T-helper 9 cell (primary cell): Measurements from ENCODE around the gene RPA1.
"Not testable (repeated sequence)": the region's sequence is repeated elsewhere in the genome, so short reads cannot be mapped to it uniquely, and the experiment has no call there.

ENCODE experiments used
- DNase-seq: peaks from one replicate; pipeline ENCODE4 v3.0.0-alpha.2; 2020

Gene RPA1

DNA sequence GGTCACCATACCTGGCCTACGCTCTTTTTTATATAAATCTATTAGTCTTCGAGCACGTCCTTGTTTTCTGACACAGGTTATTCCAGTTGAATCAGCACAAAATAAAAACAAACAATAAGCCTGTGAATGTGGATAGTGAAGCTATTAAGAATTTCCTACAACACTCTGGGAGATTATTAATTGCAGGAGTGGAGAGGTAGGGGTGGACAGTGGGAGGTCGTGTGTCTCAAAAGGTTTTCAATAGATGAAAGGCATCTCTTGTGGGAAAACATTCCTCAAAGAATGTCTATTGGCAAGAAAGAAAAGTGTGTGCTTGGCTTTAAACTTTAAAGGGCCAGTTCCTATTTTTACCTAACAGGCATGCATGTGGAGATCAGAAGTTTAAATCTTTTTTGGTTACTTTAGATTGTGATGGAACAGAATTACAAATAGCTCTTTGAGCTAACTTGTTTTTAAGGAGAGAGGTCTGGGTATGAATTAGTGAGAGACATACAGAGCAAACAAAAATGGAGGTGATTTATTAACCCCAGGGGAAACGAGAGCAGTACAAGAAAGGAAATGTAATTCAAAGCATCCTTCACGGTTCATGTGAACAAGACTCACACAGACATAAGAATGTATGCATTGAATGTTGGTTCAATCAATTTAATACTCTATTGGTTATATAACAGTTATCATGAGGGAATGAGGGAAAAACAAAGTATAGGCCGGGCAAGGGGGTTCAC lies 9.1 kb upstream of the RPA1 start:
- DNase-seq, result no peak

DNA sequence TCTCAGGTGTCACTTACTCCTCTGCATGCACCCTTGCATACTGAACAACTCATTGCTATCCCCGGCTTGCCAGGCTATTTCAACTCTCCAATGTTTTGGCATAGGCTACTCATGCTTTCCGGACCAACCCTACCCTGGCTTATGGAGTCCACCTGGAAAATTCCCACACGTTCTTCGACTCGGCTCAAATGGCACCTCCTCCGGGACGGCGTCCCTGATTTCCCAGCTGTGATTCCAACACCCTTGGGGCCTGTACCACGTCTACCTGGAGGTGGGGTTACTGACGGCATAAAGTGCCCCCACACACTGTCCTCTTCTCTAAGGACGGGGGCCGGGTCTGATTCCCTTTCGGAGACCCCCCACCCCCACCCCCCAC lies 601 bp upstream of the RPA1 start:
- DNase-seq, result peak; percentile 4

DNA sequence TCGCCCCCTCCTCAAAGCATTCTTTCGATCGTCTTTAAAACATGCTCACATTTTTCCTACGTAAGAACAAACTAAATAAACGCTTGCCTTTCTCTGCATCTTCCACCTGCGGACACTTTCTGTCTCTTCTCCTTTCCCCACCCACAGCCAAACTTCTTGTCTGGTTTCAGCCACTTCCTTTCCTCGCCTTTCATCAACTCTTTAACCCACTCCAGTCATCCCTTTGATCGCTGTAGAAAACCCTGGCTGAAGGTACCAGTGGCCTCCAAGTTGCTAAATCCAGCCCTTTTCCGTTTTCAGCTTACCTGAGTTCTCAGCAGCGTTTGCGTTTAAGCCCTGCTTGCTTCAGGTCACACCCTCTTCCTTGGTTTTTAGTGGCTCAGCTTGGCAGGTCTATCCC lies 483 bp downstream of the RPA1 start:
- DNase-seq, result no peak

DNA sequence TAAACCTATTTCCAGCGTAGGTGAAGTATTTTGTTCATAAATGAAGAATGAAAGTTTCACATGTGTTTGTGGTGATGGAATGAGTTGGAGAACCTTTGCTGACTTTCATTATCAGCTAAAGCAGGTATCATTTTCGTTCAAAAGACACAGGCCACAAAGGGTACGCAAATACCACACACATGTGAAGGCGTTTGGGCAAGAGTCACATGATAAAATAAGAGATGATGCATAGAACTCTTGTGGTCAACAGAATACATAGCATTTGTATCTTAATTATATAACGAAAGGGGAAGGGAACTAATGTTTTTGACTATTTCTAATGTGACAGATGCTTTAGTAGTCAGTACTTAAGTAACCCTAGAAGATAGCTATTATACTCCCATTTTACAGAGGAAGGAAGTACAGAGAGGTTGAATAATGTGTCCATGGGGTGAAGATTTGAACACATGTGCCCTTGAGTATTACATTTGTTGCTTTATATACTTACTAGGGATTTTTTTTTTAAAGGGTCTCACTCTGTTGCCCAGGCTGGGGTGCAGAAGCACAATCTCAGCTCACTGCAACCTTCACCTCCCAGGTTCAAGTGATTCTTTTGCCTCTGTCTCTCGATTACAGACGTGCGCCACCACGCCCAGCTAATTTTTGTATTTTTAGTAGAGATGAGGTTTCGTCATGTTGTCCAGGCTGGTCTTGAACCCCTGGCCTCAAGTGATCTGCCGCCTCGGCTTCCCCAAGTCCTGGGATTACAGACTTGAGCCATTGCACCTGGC lies 4.8 kb downstream of the RPA1 start:
- DNase-seq, result no peak

DNA sequence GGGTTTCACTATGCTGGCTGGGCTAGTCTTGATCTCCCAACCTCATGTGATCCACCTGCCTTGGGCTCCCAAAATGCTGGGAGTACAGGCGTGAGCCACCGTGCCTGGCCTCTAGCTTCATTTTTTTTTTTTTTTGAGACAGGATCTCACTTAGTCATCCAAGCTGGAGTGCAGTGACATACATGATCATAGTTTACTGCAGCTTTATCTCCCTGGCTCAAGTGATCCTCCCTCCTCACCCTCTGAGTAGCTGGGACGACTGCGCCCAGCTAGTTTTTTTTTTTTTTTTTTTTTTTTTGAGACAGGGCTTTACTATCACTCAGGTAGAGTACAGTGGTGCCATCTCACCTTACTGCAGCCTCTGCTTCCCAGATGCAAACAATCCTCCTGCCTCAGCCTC lies 9.7 kb downstream of the RPA1 start:
- DNase-seq, result no peak

DNA sequence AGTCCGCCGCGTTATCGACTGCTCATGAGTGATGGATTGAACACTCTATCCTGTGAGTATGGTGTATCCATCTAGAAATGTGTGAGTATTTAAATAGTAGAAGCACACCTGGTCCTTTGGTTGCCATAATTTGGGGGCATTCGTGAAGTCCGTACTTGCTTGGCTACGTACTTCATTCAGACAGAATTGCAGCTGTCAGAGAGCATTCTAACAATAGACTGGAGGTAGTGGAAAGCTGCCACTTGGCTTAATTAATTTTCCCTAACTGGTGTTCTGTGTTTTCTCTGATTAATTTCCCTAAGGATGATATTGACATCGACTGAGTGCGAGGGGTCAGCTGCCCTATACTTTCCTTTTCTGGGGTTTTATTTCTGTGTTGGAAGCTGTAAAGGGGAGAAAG lies 14.1 kb downstream of the RPA1 start:
- DNase-seq, result no peak

DNA sequence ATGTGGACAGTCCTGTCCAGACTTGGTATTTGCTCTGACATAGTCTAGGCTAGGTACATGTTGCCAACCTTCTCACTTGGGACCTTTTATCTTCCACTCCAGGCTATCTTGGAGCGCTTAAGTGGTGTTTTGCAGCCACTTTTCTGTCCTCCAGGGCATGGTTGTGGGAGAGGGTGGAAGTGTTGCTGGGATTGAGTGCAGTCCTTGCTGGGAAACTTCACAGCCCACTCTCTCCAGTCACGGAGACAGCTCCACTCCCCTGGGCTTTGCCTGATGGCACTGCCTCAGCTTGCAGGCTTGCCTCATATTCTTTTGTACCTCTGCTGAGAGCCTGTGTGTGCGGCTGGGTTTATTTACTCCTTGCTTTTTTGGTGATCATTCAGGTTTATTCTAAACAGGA lies 17.4 kb downstream of the RPA1 start:
- no peak for DNase-seq

DNA sequence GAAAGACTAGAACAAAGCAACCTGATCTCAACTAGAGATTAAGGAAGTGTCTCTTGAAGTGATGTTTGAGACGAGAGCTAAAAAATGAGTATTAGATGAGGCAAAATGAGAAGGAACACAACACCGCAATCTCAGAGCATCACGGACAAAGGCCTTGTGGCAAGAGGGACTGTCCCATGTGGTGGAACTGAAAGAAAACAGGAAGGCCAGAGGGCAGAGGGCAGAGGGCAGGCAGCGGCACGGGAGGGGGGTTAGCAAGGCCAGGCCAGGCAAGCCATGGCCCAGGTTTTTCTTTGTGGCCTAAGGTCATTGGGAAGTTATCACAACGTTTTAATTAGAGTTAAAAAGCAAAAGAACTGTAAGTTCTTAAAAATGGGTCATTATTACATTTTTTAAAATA lies 22.5 kb downstream of the RPA1 start:
- no peak for DNase-seq

DNA sequence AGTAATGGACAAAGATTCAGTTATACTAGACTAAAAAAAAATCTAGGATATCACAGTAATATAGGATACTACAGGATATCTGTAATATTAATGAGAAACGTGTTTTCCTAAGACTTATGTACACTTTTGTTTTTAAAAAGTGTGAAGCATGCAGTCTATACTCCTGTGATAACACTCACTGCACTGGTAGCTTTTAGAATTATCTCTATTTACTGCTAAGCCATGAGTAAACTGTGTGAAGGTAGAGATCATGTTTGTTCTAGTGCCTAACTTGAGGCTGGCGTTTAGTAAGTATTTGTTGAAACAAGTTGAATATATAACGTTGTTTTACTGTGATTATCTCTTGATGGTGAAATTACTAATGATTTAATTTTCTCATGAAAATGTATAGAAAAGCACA lies 23.9 kb downstream of the RPA1 start:
- DNase-seq, result no peak

DNA sequence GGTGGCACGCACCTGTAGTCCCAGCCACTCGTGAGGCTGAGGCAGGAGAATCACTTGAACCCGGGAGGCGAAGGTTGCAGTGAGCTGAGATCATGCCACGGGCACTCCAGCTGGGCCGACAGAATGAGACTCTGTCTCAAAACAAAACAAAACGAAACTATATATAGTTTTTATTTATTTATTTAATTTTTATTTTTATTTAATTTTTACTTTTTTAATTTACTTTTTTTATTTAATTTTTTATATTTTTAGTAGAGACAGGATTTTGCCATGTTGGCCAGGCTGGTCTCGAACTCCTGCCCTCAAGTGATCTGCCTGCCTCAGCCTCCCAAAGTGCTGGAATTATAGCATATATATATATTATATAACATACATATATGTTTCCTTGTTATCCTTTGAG lies 26.7 kb downstream of the RPA1 start:
- not testable (repeated sequence) for DNase-seq

DNA sequence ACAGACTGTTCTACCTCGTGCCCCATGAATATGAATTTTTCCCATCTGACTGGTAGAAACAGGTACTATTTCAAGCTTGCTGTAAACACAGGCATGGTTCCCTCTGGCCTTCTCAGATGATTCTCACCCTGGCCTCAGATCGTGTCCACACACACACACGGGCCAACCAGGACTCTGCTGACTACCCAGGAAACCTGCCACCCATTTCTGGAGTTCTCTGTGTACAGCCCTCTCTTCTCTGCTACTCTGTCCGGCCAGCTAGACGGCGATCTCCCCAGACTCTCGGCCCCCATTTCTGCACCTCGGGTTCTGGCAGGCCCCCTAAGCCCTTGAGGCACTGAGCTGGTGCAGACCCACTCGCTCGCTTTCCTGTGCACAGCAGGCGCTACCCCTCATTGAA lies 31.2 kb downstream of the RPA1 start:
- DNase-seq, result no peak

DNA sequence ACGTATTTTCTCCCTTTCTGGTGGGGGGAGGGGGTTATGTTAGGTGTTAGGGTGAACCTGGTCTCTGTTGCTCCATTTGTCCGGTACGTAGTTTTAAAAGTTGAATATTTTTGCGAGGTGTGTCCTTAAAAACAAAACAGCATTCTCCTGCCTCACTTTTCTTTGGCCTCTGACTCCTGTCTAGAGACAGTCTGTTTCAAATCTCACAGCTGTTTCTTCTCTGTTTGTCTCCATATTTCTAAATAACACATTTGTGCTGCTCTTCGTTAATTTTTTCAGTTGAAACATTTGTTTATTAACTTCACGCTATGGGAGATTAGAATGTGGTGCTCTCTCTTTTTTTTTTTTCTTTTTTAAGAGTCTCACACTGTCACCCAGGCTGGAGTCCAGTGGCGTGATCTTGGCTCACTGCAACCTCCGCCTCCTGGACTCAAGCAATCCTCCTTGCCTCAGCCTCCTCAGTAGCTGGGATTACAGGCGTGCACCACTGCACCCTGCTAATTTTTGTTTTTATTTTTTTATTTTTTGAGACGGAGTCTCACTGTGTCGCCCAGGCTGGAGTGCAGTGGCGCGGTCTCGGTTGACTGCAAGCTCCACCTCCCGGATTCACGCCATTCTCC lies 31.7 kb downstream of the RPA1 start:
- no peak for DNase-seq

DNA sequence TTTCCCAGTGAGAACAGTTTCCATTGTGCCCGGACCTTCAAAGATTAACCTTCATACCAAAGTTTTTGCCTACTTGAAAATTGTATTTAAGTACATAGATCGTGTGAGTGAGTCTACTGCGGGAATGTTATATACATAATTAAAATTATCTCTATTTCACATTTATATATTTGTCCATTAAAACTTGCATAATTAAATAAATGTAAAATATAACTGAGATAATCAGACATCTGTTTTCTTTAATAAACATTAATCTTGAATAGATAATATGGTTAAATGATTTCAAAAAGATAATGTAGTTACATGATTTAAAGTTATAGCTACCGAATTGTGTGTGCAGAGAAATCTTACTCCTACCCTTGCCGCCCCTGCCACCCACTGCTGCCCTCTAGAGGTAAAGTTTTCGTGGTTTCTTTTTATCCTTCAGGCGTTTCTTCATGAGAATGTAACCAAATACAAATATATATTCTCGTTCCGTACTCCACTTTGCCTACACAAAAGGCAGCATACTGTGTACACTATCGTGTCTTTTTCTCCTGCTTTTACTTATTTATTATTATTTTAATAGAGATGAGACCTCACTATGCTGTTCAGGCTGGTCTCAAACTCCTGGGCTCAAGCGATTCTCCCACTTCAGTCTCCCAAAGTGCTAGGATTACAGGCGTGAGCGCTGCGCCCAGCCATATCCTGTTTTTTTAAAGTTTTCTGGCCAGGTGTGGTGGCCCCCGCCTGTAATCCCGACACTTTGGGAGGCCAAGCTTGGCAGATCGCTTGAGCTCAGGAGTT lies 35.6 kb downstream of the RPA1 start:
- peak; percentile 32 for DNase-seq

DNA sequence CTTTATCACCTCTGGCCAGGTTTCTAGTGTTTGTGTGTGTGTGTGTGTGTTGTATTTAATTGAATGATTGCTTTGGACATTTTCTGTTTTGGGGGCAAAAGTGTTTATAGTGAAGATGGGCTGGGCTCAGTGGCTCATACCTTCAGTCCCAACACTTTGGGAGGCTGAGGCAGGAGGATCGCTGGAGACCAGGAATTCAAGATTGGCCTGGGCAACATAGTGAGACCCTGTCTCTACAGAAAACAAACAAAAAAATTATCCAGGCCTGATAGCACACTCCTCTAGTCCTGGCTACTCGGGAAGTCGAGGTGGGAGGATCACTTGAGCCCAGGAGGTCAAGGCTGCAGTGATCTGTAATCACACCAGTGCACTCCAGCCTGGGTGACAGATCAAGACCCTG lies 37.5 kb downstream of the RPA1 start:
- DNase-seq, result no peak

DNA sequence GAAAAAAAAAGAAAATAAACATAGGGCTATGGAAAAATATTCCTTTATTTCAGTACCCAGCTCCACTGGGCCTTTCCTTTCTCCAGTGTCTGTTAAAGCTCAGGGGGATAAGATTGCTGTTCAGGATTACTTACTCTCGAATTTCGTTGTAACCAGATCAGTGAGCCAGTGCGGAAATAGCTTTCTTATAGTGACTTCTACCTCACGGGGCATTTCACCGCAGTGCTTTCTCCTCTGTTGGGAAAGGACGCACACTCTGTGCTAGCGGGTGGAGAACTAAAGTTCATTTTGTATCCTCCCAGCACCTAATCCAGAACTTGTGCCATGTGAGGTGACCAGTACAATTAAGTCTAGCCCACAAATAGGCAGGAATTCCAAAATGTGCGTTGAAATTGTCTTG lies 38.3 kb downstream of the RPA1 start:
- no peak for DNase-seq

DNA sequence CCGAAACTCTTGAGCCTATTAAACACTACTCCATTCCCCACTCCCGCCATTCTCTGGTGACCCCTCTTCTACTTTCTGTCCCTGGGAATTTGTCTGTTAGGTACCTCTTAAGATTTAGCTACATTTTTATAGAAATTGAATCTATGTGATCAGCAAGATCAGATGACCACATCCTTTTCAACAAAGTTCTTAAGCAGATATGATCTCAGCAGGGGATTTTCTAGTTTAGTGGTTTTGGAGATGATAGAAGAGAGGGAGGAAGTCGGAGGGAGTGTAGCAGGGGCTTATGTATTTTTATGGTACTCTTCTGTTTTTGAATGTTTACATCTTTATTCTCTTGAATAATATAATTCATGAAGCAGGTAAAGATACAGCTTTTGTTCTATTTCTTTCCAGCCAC lies 40.8 kb downstream of the RPA1 start:
- no peak for DNase-seq

DNA sequence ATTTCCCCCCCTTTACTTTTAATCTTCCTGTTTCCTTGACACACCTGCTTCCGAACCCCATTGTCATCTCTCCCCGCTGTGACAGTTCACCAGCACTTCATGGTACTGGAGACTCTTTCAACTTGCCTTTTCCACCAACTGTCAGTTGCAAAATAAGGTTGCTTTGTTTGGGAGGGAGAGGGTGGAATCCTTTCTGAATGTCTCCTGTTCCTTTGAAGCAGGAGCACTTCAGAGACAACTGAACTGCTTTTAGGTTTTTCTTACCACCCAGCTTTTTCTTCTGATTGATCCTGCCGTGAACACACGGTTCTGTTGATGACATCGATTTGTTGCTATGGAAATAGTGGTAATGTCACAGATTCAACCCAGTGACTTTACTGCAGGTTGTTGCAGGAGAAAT lies 42.0 kb downstream of the RPA1 start:
- peak; percentile 14 for DNase-seq

DNA sequence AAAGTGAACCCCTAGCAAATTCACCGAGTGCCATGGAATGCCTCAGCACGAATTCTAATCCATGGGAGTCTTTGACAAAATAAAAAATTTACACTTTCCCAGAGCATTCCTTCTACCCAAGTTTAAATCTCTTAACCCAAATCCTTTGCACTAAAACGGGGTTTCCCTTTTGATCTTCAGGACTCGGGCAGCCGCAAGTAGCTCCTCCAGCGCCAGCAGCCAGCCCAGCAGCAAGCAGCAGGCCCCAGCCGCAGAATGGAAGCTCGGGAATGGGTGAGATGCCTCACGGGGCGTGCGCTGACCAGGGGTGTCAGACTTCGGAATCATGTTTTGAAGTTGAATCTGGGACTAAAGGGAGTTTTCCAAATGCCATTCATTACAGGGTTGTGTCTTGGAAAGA lies 42.4 kb downstream of the RPA1 start:
- DNase-seq, result no peak

DNA sequence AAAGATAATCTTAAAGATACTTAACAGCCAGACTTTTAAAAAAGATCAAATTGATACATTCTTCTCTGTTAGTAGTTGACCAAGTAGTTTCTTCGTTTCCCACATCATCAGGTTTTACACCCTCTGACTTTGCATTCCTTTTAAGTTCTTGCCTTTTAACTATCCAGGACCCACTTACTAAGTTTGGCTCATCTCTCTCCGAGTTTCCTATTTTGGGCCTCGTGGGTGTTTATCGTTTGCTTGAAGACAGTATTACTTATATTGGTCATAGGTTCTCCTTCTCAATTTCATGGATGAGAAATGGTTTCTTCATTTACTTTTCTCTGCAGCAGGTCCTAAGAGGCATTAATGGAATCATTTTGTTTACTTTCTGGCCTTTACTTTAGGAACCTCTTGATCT lies 43.2 kb downstream of the RPA1 start:
- DNase-seq, result no peak

DNA sequence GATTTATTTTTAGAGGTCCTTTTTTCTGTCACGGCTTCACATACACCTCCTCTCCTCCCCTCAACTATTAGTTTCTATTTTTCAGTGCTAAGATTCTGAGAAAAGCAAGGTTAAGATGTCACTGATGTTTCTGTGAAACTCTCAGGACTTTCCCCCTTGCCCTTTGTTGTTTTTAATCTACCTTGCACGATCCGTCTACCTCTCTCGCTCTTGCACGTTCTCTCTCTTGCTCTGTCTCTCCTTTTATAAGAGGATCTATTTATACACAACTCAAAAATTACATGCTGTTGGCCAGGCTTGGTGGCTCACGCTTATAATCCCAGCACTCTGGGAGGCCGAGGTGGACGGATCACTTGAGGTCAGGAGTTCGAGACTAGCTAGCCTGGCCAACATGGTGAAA lies 43.6 kb downstream of the RPA1 start:
- DNase-seq, result no peak

DNA sequence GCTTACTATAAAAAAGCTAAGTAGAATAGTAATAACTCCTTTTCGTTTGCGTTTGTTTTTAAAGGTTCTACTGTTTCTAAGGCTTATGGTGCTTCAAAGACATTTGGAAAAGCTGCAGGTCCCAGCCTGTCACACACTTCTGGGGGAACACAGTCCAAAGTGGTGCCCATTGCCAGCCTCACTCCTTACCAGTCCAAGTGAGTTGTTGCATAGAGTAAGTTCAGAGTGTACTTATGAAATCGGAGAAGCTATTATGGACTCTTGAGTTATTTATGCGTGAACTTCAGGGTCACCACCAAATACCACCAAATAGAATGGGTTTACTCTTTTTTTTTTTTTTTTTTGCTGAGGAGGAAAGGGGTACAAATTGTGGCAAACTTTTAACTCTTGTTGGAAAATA lies 45.8 kb downstream of the RPA1 start:
- no peak for DNase-seq

DNA sequence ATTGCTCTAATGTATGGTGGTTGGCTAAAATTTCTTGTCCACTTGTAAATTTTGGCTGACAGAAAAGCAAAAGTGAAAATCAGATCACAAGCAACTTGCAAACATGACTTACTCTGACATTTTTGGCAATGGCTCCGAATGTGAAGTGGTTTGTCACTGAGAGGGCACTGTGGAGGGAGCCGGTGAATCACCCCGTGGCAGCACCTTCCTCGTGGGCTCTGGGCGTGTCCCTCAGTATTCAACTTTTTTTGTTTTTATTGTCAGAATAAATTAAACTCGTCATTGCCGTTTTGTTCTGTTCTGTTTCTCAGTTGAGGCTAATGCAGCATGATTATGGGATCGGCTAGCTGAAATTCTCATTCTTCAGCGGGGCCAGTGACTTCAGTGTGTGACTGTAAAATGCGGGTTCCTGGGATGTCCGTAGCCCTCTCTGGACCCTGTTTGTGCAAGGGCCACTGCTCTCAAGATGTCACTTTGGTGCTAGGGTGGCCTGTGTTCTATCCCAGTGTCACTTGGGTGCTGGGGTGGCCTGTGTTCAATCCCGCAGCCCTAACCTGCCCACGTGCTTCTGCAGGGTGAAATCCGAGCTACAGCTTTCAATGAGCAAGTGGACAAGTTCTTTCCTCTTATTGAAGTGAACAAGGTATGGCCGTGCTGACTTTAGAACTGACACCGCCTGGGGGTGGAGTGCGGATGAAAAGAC lies 48.8 kb downstream of the RPA1 start:
- no peak for DNase-seq
